A549 (cell line): ENCODE measurements around the gene ANTXR1.

Source experiments
- NR3C1 ChIP-seq: fragments of >200 bp; sonication (Bioruptor Twin); formaldehyde crosslinking; IDR thresholded peaks from 3 replicates; pipeline ENCODE4 v1.6.1; 2017
- TF ChIP-seq, protein P1 (sequence below): fragments of >200 bp; sonication (Bioruptor Twin); formaldehyde crosslinking; IDR thresholded peaks from 3 replicates; pipeline ENCODE4 v1.5.1; 2016

DNA sequence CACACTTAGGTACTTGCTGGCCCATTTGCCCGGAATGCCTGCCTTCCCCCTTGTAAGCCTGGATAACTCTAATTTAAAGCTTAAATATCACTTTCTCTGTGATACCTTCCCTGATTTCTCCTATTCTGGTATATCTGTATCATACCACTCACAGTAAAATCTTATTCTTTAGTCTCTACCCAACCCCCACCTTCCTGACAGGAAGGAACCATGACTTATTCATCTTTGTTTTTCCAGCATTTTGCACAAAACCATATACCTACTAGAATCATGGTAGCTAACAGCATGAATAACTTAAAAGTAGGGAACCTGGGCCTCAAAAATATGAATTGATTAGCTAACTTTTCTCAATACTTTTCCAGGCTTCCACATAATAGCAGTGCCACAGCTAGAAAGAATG is 262.5 kb downstream of the ANTXR1 start:
- TF ChIP-seq, protein P1, sequence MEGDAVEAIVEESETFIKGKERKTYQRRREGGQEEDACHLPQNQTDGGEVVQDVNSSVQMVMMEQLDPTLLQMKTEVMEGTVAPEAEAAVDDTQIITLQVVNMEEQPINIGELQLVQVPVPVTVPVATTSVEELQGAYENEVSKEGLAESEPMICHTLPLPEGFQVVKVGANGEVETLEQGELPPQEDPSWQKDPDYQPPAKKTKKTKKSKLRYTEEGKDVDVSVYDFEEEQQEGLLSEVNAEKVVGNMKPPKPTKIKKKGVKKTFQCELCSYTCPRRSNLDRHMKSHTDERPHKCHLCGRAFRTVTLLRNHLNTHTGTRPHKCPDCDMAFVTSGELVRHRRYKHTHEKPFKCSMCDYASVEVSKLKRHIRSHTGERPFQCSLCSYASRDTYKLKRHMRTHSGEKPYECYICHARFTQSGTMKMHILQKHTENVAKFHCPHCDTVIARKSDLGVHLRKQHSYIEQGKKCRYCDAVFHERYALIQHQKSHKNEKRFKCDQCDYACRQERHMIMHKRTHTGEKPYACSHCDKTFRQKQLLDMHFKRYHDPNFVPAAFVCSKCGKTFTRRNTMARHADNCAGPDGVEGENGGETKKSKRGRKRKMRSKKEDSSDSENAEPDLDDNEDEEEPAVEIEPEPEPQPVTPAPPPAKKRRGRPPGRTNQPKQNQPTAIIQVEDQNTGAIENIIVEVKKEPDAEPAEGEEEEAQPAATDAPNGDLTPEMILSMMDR = no peak
- no peak for TF ChIP-seq NR3C1
